Skin of body (tissue), 2 donors: ENCODE results near the gene FBN1. TPM values are rescaled to one million over a fixed set of nuclear protein-coding genes. Genes with fewer than 3 reads are reported as not detected.

Experiments used
- DNase-seq: peaks from one replicate; lab custom pipeline; 2025; lab: John Stamatoyannopoulos, UW
- total RNA-seq: library from RNA; depleted of rRNA; stranded (reverse); fragments of >200 nt; gene quantifications from one replicate; pipeline ENCODE4 v1.2.3, GENCODE V29; 2014

FBN1 gene
- total RNA-seq, 1 donor from 2014 or later: 480 TPM

DNA sequence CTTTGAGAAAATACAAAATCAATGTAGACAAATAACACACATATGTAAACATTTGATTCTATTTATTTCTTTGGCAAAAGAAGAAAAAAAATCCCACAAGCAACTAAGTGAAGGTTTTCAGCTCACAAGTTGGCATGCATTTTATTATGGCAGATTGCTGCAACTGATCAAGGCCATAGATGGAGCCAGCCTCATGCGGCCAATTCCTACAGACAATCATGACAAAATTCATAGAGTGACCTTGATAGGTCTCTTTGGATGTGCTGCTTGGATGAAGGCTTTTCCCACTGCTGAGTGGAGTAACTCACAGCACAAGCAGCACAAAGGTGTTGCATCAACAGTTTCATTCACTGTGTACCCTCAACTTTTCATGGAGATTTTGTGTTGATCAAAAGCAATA is 22.1 kb downstream of the FBN1 start:
- DNase-seq: no peak

DNA sequence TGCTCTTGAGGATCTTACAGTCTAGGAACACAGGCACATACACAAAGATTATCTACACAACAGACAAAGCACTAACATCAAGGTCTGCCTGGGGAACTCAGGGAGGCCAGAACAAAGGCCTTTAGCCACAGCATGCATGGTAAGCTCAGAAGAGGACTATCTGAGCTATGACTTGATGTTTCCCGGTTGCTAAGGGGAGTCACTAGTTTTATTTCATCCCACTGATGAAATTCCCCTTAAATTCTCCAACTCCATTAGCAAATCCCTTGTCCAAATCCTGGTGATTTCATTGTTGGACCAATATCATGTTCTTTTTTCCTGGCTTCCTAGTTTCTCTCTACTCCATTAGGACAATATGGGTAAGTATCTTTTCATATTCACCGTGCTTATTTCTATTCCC is 23.3 kb downstream of the FBN1 start:
- DNase-seq: no peak

DNA sequence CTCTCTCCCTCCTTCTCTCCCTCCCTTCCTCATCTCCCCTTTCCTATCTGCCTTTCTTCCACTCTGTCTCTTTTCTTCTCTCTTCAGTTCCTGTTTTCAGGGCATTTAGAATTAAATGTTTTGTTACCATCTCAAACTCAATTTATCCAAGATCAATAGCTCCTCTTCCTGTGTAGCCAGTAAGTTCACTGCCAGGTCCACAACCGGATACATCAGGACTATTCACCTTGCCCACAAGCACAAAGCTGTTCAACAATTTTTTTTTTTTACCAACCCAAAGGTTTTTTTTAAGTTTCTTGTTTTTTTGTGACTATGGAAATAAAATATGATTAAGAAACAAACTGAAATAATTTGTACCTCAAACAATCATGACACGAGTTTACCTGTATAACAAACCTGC is 26.1 kb downstream of the FBN1 start:
- DNase-seq: no peak

DNA sequence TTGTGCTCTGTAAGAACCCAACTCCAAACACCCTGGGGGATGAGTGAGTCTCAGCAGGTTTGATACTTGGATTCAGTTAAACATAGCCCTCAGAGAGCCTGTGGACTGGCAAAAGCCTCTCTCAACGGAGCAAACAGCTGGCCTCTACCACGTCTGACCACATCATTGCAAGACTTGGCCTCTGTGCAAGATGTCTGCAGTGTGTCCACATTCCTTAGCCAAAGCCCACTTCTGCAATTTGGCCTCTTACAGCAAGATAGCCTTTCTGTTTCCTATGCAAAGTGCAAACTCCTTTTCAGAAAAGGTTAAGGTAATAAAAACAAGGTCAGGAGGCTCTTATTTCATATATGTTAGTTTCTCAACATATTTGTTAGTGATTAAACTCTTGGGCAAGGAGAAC is 27.9 kb downstream of the FBN1 start:
- no peak for DNase-seq

DNA sequence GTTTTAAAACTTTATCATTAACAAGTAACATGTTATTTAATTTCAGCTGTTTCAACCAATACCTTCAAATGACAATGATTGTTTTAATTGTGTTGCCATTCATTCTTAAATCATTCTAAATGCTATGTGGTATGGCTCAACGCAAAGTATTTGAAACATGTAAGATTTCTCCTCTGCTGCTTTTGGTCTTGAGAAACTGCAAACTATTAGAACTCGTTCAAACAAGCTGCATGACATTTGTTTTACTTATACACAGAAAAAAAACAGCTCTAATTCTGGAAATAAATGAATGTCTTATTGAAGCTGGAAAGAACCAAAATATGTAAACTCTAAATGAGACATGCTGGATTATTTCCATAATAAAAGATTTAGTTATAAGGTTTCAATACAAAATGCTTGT is 29.3 kb downstream of the FBN1 start:
- DNase-seq: peak; percentile 32

DNA sequence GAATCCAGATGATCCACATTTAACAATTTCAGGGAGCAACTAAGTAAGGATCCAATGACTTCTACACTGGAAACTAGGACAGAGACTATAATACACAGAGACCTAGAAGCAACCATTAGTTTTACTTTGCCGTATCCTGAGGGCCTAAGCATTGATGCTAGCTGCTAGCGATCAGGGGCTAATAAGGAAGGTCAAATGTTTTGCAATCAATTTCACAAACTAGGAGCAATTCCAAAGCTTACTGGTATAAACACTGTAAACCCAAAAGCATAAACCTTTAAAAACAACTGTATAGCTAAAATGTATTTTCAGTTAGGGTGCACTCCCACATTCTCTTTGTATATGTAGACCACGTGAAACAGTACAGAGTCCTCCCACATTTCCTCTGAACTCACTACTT is 31.5 kb downstream of the FBN1 start:
- no peak for DNase-seq

DNA sequence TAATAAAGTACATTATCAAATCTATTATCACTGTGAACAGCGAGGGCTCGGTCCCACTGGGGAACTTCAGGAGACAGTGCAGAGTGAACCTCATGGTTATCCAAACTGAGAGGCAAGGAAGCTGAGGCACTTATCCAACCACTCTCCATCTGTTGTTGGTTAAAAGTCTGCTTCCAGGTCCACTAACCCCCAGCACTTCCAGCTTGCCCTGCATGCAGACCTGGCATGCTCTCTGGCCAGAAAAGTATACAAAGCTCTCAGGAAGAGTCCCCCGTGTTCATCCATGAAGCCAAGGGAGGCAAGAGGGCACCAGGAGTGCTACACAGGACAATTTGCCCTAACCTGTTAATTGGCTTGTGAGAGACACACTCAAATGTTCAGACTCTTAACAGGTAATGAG is 36.0 kb downstream of the FBN1 start:
- no peak for DNase-seq

DNA sequence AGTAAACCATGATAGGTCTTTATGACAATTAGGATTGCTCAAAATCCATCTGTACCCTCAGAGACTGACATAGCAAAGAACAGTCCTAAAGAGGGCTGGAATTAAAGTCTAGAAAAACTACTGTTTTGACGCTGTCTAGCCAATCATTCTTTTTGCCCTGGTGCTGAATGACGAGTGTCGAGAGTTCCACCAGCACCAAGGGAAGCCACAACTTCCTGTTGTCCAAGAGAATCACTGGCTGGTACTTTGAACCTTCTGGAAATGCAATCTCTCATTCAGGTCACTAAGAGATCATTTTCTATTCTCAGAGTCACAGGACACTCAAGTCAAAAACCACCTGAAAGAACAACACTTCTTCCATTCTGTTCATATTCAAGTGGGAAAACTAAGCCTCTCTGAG is 37.7 kb downstream of the FBN1 start:
- no peak for DNase-seq

DNA sequence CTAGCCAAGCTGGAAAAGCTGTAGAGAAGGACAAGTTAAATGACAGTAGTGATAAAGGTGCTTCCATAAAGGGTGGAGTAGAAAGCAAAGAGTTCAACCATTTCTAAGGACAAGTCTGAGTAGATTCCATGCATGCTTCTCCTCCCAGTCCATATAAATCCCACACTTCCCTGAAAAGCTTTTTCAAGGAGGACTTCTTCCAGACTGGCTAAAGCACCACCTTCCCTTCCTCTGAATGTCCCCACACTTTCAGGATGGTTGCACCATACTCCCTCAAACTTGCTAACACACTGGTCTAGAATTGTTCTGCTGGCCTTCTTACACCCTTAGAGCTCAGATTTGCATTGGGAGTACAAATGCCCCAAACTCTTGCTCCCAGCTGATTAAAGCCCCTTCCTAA is 40.9 kb downstream of the FBN1 start:
- DNase-seq: no peak

DNA sequence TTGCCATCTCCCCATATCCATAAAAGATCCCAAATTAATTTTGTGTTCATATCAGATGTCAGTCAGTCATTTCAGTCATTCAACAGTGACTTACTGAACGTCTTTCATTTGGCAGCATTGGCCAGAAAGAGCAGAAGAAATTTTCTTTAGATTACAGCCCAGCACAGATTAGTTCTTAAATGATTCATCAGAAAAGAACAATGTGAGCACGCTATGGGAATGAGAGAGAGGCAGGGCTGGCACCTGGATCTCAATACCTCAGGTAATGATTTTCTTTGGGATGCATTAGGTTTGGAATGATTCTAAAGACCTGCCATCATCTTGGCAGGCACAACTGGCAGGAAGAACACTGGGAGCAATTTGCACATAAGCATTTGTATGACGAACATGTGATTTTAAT is 41.6 kb downstream of the FBN1 start:
- DNase-seq: no peak

DNA sequence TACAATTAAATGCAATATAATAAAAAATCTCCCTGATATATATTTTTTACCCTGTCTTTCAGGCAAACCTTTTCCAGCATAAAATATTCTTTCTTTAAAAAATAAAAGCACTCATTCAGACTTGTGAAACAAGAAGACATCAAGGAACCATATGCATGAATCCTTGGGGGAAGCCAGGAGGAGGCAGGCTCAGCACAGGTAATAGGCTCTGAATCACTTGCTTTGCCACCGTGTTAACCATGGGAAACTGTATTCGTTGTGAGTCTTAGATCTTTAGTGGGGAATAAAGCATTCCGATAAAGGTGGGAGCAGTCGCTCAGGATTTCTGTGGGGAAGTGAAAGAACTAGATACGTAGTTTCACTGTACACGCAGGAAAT is 42.4 kb downstream of the FBN1 start:
- no peak for DNase-seq

DNA sequence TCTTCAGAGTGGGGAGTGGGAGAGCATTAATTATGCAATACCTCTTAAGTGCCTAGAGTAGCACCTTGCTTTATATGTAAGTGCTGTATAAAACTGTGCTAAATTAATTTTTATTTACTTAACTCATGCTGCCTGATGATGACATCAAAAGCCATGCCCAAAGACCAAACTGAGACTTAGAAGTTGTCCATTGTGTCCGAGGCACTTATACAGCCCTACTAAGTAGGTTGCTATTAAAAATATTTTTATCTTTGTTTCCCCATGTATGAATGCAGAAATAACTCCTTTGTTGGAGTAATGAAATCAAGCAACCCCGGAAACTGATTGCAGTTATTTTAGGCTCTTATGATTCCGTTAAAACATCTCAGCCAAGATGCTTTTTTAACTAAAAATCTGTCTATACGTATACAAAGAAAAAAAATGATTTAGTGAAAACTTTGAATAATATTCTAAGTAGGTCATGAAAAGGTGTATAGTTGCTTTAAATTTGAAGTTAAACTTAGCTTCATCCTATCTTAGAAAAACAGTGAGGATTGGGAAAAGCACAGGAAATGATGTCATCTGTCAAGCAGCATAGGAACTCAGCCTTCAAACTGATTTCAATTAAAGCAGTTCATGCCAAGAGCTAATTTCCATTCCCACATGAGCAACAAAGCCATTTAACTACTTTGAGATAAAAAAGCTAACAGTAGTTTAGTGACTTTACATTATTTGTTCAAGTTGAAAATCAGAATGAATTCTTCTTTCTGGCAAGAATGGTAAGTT is 43.0 kb downstream of the FBN1 start:
- DNase-seq: peak; percentile 94

DNA sequence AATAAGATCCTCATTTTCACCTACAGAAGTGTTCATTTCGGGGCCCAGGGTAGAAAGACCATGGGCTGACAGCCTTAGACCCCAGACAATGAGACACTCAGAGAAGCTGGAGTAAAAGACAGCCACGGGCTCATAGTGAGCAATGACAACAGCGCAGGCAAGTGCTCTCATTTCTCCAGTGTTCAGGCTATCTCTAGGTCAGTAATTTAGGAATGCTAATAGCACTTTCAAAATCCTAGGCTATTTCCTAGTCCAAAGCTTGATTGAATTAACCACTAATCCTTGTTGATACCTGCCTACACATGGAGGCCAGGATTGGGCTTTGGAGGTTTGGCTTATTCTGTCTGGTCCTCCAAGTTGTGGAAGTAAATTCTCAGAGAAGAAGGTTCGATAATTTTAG is 44.4 kb downstream of the FBN1 start:
- no peak for DNase-seq

DNA sequence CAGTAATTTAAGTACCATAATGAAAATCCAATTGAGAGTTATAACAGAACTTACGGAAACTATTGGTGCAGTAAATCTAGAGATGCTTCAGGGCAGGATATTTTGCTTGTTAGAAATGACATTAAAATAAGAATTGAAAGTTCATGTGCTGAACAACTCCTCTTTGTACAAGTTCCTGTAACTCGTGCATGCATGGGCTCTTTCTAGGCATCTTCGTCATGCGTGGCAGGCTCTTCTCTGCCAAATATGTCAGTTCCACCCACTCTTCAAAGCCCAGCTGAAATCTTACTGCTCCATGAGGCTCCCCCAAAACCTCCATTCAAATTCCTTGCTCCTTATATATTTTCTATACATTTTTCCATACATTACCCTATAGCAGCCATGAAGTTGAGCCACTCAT is 48.7 kb downstream of the FBN1 start:
- DNase-seq: peak; percentile 76

DNA sequence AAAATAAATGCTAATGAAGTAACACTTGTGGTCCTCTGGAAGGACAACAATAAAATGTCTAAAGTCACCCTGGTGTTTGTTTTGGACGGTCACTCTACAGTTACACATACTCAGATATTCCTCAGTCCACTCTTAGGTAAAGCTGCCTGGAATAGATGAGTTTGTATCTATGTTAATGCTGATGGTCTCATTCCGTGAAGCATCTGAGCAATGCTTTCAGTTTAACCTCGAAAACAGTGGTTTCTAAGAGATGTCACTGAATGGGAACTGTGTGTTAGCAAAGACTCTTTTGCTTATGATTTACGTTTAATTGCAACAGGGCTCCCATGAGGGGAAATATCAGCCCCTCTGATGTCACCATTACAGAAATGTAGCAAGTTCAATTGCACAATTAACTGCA is 49.1 kb downstream of the FBN1 start:
- peak; percentile 76 for DNase-seq

DNA sequence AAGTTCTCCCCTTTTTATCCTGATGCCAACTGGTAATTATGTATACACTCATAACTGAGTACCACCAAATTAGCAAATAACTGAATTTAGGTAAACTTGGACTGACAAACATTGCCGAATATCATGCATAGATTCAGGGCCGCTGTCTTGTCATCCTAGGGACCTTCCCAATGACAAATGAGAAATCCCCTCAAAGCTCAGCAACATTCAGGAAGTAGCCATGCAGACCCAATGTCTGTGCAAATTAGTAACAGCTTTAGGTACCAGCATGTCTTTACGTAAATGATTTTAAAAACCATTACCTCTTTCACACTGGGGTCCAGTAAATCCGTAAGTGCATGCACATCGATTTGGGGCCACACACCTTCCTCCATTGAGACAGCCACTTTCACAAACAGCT is 49.5 kb downstream of the FBN1 start:
- DNase-seq: no peak

DNA sequence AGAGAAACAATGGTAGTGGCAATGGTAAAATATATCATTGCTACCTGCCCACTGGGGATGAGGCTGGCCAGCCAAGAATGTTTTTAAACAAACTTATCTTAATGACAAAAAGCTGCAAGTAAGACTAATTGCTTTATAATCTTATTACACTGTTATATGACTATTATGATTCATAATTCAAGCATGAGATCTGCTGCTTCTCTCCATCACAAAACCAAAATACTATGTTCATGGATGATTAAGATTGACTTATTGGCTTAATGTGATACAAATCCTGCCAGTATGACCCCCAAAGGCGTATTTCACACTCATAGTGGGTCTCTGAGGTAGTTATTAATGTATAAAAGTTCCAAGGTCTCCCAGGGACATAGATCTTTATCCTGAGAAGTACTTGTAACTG is 52.6 kb downstream of the FBN1 start:
- no peak for DNase-seq

DNA sequence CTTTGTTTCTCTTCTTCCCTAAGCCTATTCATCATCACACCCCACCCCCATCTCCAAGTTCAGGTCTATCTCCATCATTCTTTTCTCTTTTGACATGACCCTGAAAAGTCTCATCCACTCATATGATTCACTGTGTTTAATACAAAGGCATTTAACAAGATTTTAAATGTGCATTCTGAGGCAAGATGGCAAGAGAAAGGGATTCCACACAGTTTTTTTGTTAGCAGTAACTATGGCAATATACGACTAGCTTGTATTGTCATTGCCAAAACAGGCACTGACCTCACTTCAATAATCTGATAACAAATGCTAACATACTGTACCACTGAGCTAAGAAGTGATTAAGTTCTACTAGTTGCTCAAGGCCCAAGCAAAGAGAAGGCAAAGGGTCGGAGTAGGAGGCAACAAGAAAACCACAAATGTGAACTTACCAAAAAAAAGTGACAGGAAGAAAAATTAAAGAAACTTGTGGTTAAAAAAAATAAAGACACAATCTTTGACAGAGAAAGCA is 53.2 kb downstream of the FBN1 start:
- DNase-seq: no peak

DNA sequence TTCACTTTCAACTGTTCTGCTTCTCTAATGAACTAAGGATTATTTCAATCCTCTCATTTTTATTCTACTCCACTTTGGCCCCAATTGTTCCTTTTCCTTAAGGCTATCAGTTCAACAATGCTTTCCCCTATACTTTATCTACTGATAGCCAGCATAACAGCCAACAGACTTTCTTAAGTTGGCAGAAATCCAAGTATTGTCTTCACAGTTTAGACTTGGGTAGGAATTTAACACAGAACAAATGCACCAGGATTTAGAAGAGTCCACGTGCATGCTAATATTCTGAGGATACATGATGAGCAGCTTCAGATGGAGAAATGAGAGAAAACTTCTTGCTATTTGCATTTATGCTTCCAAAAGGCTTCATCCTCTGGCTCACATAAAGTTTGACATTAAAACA is 54.8 kb downstream of the FBN1 start:
- DNase-seq: peak; percentile 83

DNA sequence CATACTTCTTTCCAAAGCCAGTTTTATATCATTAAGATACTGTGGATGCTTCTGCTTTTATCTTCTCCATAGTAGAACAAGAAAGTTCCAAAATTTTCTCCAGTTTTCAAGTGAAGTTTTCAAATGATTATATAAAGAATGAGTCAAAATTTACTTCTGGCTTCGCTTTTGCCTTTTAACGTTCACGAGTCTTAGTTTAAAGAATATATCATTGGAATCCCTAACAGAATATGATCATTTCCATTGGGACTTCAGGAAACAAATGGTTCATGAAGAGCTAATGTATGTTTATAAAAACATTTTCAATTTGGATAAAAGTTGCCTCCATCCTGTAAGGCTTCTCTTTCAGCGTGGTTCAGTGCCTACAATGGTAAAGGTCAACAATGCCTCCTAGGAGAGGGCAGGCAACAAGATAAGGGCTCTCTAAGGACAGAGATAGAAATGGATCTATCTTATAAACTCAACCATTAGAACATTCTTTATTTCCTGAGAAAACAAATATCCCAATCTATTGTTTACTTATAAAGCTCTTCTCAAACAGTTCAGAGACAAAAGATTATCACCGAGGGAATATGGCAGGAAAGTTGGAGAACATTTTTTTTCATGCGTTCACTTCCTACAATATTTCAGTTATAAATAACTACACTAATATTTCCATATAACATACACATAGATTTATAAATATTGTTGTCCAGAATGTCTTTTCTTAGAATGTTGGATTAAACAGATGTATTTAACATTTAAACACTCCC is 60.5 kb downstream of the FBN1 start:
- no peak for DNase-seq

DNA sequence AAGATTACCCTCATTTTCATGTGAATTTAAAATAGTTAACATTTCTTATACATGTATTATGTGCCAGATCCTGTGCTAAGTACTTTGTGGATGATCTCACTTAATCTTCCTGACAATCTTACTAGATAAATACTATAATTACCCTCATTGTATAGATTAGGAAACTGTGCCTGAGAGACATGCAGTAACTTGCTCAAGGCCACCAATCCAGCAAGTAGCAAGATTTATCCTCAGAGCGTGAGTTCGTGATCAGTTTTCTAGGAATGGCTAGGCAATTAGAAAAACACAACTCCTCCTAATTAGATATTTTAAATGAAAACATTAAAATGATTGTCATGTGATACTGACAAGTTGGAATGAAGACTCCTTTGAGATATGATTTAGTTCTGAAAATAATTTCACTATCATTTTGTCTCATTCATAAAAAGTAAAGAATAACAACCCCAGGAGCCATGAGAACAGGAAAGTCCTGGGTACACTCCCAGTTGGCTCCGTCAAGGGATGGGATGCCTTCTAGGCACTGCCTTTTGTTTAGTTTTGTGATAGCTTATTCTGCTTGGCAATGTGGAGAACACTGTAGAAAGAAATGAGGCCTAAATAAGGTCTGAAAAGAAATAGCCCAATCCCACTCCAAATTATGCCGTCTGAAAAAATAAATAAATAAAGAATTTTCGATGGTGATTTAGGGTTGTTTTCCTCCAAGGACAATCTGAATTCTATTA is 61.3 kb downstream of the FBN1 start:
- DNase-seq: no peak
